Measurements from ENCODE around the gene CACNB2. TPM values are rescaled to one million over a fixed set of nuclear protein-coding genes. Genes with fewer than 3 reads are reported as not detected.

The CACNB2 gene
- 0.13 TPM in 1 of 2 replicates, not detected in the other for total RNA-seq

DNA sequence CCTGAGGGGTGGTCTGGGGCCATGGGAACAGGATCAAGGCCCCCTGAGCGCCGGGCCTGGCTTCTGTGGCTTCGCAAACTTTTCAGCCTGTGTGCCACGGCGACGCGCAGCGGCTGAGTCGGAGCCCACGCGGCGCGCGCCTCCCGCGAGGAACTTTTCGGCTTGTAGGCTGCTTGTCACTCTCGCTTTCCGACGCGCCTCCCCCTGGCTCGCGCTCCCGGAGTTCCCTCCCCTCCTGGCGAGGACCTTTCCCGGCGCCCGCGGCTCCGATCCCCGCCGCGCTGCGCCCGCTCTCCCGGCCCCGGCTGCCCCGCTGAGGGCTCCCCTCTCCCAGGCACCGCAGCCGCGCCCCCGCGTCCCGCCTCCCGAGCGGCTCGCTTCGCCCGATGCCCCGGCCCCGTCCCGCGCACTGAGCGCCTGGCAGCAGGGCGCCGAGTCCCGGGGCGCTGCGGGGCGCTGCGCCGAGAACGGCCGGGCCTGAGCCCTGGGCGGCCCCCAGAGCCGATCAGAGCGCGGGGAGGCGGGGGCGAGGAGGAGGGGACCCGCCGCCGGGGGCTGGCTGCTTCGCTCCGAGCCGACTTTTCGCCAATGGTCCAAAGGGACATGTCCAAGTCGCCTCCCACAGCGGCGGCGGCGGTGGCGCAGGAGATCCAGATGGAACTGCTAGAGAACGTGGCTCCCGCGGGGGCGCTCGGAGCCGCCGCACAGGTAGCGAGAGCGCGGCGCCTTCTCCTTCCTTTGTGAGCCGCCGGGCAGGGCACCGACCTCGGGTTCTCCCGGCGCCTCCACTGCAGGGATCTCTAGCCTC is at the start of gene CACNB2:
CACNB2 (plus strand) TSS at position 276 of the 808 bp plus-strand sequence.
- Mint-ChIP-seq H3K4me3 (no peak within 1 kb of the TSS), H3K36me3 (ENCODE audit: low read depth) (no peaks in the 10 kb centered on the region), H3K27ac (no peak within 1 kb of the TSS), H3K27me3 (ENCODE audit: insufficient read depth) (peaks cover 25% of the 10 kb centered on the region), H3K4me1 (ENCODE audit: low read depth) (no peaks in the 10 kb centered on the region), H3K9me3 (no peaks in the 10 kb centered on the region)
- intact Hi-C loops (cut with micrococcal nuclease), result no loop called here
- DNase-seq (ENCODE audit: low spot score), result no peak

DNA sequence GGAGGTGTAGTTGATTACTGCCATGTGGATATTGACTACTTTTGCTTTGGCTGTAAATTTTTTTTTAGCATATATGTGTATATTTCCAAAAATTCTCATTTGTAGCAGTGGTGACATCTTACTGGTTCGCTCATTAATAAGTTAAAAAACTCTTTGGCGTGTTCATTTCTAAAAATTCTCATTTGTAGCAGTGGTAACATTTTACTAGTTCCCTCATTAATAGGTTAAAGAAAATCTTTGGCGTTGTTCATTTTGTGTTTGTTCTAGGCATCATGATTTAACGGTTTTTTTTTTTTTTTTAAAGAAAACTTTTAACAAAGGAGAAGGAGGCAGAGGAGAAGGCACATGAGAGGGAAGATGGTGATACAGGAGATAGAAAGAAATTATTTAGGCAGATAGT is 45.9 kb upstream of the CACNB2 start:
- no peak overlapping the region for H3K27ac Mint-ChIP-seq
- no peaks in the 10 kb centered on the region for H3K36me3 Mint-ChIP-seq (ENCODE audit: low read depth)
- peaks cover 2% of the 10 kb centered on the region for H3K27me3 Mint-ChIP-seq (ENCODE audit: insufficient read depth)
- no peaks in the 10 kb centered on the region for H3K4me1 Mint-ChIP-seq (ENCODE audit: low read depth)
- no peak overlapping the region for H3K4me3 Mint-ChIP-seq
- H3K9me3 Mint-ChIP-seq, result peaks cover 2% of the 10 kb centered on the region
- DNase-seq (ENCODE audit: low spot score), result no peak
- intact Hi-C loops (cut with micrococcal nuclease), result no loop called here

DNA sequence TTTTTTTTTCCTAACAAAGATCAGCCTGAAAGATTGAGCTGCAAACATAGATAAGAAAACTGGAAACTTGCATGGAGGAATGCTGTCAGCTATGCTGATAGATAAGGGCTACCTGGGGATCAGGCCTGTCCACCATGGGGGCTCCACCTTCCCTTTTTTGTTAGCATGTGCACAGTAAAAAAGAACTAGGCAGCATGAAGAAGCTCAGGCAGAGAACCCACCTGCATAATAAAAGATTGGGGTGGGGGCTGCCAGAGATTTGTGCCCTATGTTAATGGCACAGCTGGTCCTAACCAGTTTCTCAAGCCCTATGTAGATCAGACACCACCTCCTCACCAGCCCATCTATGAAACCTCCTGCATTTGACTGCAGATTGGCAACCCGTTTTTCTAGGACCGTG is 45.4 kb upstream of the CACNB2 start:
- H3K36me3 Mint-ChIP-seq (ENCODE audit: low read depth), result no peaks in the 10 kb centered on the region
- intact Hi-C loops (cut with micrococcal nuclease), result no loop called here

DNA sequence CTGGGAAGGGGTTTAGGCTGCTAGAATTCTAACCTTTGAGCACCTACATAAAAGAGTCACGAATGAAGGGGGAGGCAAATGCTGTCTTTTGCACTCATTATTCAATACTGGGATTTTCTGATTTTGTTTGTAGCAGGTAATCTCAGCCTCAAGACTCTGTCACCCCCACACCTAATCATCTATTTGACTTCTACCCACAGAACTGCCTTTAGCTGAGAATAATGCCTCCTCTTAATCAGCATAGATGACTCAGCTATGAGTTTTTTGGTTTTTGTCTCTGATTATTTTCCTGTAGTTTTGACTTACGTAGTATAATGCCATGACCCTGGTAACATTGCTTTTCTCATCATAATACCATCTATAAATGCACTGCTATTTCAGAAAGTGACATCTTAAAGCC is 42.7 kb upstream of the CACNB2 start:
- no peak for DNase-seq (ENCODE audit: low spot score)
- Mint-ChIP-seq H3K4me3 (no peak overlapping the region), H3K27me3 (ENCODE audit: insufficient read depth) (peaks cover 2% of the 10 kb centered on the region), H3K27ac (no peak overlapping the region), H3K4me1 (ENCODE audit: low read depth) (no peaks in the 10 kb centered on the region), H3K9me3 (no peaks in the 10 kb centered on the region), H3K36me3 (ENCODE audit: low read depth) (no peaks in the 10 kb centered on the region)
- intact Hi-C loops (cut with micrococcal nuclease), result no loop called here

More for the DNA sequence above, 45.4 kb upstream of the CACNB2 start:
- no peak for DNase-seq (ENCODE audit: low spot score)
- Mint-ChIP-seq H3K4me3 (no peak overlapping the region), H3K27me3 (ENCODE audit: insufficient read depth) (peaks cover 2% of the 10 kb centered on the region), H3K9me3 (no peaks in the 10 kb centered on the region), H3K4me1 (ENCODE audit: low read depth) (no peaks in the 10 kb centered on the region), H3K27ac (no peak overlapping the region)

DNA sequence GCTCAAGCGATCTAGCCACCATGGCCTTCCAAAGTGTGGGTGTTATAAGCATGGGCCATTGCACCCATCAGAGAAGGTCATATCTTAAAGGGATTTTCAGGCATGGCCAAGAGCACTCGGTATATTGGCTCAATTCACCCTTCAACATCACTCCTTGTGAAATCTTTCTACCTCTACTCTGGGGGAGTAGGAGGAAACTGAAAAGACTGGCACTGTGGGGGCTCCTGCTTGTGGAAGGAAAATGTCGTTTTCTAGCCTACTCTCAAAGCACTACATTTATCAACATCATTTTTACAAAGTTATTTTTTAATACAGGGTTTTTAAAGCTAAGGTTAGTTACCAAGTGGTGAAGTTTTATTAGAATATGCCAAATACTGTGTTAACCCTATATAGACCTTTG is 42.0 kb upstream of the CACNB2 start:
- no peaks in the 10 kb centered on the region for H3K36me3 Mint-ChIP-seq (ENCODE audit: low read depth)
- H3K4me1 Mint-ChIP-seq (ENCODE audit: low read depth), result no peaks in the 10 kb centered on the region
- no peak overlapping the region for H3K27ac Mint-ChIP-seq
- H3K27me3 Mint-ChIP-seq (ENCODE audit: insufficient read depth), result peaks cover 2% of the 10 kb centered on the region
- no peak overlapping the region for H3K4me3 Mint-ChIP-seq
- intact Hi-C loops (cut with micrococcal nuclease), result no loop called here
- H3K9me3 Mint-ChIP-seq, result no peaks in the 10 kb centered on the region
- DNase-seq (ENCODE audit: low spot score), result no peak

DNA sequence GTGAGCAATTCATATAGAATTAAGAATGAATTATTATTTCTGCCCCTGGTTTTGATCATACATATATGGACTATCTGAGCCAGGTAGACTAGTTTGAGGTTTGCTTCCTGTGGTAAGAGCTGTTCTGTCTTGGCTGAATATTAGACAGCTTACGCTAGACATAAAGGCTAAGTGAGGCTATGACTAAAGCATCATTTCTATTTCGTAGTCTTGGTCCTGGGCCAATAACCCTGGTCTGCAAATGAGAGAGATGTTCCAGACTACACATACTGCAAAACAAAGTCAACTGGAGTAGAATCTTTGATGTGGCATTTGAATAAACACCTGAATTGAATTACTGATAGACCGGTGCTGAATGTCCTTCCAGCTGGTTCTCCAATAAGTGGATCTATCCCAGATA is 40.8 kb upstream of the CACNB2 start:
- H3K9me3 Mint-ChIP-seq, result no peaks in the 10 kb centered on the region
- no peaks in the 10 kb centered on the region for H3K36me3 Mint-ChIP-seq (ENCODE audit: low read depth)
- intact Hi-C loops (cut with micrococcal nuclease), result no loop called here

DNA sequence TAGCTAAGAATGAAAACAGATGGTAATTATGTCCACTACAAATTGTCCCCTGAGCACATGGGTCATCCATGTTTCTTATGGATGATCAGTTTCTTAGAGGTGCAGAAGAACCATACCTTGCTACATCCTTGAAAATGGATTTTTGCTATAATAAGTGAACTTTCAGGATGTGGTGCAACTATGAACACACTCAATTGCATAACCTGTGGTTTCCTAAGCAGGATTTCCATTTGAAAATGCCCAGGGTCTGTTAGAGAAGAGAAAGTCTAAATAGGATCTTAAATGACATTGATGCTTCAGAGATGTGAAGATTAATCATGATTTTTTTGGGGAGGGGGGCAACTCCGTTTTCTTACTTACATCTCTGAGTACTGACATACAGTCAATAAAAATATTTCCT is 39.6 kb upstream of the CACNB2 start:
- Mint-ChIP-seq H3K9me3 (no peaks in the 10 kb centered on the region), H3K27ac (no peak overlapping the region), H3K27me3 (ENCODE audit: insufficient read depth) (peaks cover 2% of the 10 kb centered on the region), H3K4me3 (no peak overlapping the region), H3K4me1 (ENCODE audit: low read depth) (no peaks in the 10 kb centered on the region), H3K36me3 (ENCODE audit: low read depth) (no peaks in the 10 kb centered on the region)
- no peak for DNase-seq (ENCODE audit: low spot score)
- intact Hi-C loops (cut with micrococcal nuclease), result loop anchor here (10.0 kb wide), 1 partner anchor 296 kb away; the partner anchor contains the start of gene MRC1

More for the DNA sequence above, 40.8 kb upstream of the CACNB2 start:
- no peak overlapping the region for H3K27ac Mint-ChIP-seq
- H3K27me3 Mint-ChIP-seq (ENCODE audit: insufficient read depth), result peaks cover 2% of the 10 kb centered on the region
- no peak overlapping the region for H3K4me3 Mint-ChIP-seq
- no peak for DNase-seq (ENCODE audit: low spot score)
- H3K4me1 Mint-ChIP-seq (ENCODE audit: low read depth), result no peaks in the 10 kb centered on the region

DNA sequence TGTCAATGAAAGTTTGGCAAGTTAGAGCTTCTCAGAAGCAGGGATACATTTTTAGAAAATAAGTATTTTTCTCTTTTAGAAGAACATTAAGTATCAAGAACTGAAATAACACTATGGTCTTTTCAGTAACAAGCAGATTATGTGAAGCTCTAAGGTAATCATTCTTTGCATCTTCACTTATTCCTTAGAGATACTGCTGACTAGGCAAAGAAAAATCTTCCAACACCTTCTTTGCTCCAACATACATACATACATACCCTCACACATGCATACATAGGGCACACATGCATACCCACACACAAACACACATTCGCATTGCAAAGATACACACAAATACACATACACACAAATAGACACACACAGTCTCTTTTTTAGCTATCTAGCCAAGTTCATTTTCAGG is 37.8 kb upstream of the CACNB2 start:
- intact Hi-C loops (cut with micrococcal nuclease), result loop anchor here (10.0 kb wide), 1 partner anchor 298 kb away; the partner anchor contains the start of gene MRC1
- H3K9me3 Mint-ChIP-seq, result no peaks in the 10 kb centered on the region
- no peak for DNase-seq (ENCODE audit: low spot score)
- no peaks in the 10 kb centered on the region for H3K36me3 Mint-ChIP-seq (ENCODE audit: low read depth)
- no peak overlapping the region for H3K4me3 Mint-ChIP-seq
- no peaks in the 10 kb centered on the region for H3K4me1 Mint-ChIP-seq (ENCODE audit: low read depth)
- H3K27ac Mint-ChIP-seq, result no peak overlapping the region
- H3K27me3 Mint-ChIP-seq (ENCODE audit: insufficient read depth), result no peaks in the 10 kb centered on the region

DNA sequence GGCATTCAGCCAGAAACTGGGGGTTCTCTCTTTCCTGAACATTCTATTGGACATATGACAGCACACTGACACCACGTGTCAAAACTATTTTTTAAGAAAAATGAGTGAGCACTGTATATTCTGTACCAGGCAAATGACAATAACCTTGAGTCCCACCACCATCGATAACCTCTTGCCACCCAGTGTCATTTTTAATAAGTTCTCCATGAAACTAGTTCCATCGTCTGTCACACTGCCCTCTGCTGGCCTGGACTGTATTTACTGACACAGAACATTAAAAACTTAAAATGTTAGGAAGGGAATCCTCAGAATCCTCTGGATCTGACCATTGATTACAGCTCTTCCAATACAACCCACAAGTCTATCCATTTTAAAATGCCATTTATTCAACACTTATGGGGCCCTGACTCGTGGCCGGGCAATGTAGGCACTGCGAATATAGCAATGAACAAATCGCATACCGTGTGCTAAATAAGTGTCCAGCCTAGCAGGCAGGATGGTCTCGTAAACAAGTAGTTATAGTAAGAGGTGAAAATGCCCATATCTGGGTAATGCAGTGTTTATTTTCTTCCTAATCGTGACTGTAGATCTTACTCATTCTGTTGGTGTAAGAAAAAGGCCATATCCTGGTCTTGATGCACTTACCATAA is 35.9 kb upstream of the CACNB2 start:
- DNase-seq (ENCODE audit: low spot score), result no peak
- no peaks in the 10 kb centered on the region for H3K27me3 Mint-ChIP-seq (ENCODE audit: insufficient read depth)
- H3K27ac Mint-ChIP-seq, result no peak overlapping the region
- H3K9me3 Mint-ChIP-seq, result no peaks in the 10 kb centered on the region
- no peaks in the 10 kb centered on the region for H3K4me1 Mint-ChIP-seq (ENCODE audit: low read depth)
- no peak overlapping the region for H3K4me3 Mint-ChIP-seq
- intact Hi-C loops (cut with micrococcal nuclease), result loop anchor here (1.0 to 10.0 kb wide), 2 partner anchors 300 to 497 kb away; partner anchors contain the start of gene MRC1
- no peaks in the 10 kb centered on the region for H3K36me3 Mint-ChIP-seq (ENCODE audit: low read depth)

DNA sequence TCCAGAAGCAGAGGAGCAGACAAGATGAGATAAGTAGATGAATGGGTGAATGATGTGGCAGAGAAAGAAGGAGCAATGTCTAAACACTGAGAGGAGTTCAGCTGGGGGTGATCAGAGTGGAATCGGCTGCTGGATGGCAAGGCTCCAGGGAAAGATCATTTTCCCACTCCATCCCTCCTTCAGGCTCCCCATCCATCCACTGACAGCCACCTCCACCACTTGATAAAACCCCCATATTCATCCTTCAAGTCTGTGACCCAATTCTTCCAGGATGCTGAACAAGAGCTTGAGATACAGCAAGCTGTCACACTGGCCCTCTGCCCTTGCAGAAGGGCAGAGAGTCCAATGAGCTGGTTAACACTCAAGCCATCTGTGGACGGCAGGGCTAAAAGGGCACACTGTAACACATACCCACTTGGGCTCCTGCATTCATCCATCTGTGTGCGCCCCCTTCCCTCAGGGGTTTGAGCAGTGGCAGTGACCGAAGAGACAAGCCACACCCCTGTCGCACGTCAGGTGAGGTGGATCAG is 30.8 kb upstream of the CACNB2 start:
- no peaks in the 10 kb centered on the region for H3K27me3 Mint-ChIP-seq (ENCODE audit: insufficient read depth)
- intact Hi-C loops (cut with micrococcal nuclease), result loop anchor here (10.0 kb wide), 1 partner anchor 305 kb away; the partner anchor contains the start of gene MRC1

DNA sequence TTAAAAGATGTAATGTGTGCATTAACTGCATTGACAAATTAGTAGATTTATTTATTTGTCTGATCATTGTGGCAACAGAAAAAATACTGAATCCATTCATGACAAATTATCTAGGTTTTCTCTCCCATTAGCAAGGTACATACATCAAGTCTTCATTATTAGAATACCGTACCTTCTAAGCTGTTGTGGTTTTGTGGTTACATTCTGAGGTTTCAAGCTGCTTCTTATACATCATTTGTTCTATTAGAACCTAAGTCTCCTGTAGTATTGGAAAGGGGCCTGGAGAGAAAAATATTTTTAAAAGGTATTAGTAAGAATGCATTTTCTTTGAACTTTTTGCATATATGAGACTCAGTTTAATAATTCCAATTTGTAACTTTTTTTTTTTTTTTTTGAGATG is 26.3 kb upstream of the CACNB2 start:
- intact Hi-C loops (cut with micrococcal nuclease), result no loop called here
- H3K27me3 Mint-ChIP-seq (ENCODE audit: insufficient read depth), result peaks cover 3% of the 10 kb centered on the region
- no peaks in the 10 kb centered on the region for H3K4me1 Mint-ChIP-seq (ENCODE audit: low read depth)
- no peaks in the 10 kb centered on the region for H3K36me3 Mint-ChIP-seq (ENCODE audit: low read depth)
- no peak overlapping the region for H3K27ac Mint-ChIP-seq
- no peak overlapping the region for H3K4me3 Mint-ChIP-seq
- DNase-seq (ENCODE audit: low spot score), result no peak
- no peaks in the 10 kb centered on the region for H3K9me3 Mint-ChIP-seq

More for the DNA sequence above, 30.8 kb upstream of the CACNB2 start:
- H3K4me1 Mint-ChIP-seq (ENCODE audit: low read depth), result no peaks in the 10 kb centered on the region
- no peak overlapping the region for H3K27ac Mint-ChIP-seq
- DNase-seq (ENCODE audit: low spot score), result no peak
- H3K4me3 Mint-ChIP-seq, result no peak overlapping the region
- H3K36me3 Mint-ChIP-seq (ENCODE audit: low read depth), result no peaks in the 10 kb centered on the region
- no peaks in the 10 kb centered on the region for H3K9me3 Mint-ChIP-seq

DNA sequence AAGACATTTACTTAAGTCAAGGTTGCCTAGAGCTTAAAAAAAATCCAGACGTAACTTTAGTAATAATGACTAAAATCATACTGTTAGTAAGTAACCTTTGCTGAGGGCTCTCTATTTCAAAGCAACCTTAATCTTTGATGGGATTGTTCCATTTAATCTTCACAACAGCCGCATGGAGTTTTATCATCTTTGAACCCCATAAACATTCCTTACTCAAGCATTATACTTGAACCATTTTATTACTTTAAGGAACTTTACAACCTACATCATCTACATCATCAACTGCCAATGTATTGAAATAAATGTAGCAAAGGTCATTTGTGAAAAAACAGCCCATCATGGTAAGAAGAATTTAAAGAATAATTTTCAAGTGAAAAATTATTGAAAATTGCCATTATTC is 22.9 kb upstream of the CACNB2 start:
- Mint-ChIP-seq H3K4me1 (ENCODE audit: low read depth) (no peaks in the 10 kb centered on the region), H3K27me3 (ENCODE audit: insufficient read depth) (peaks cover 3% of the 10 kb centered on the region), H3K27ac (no peak overlapping the region), H3K36me3 (ENCODE audit: low read depth) (no peaks in the 10 kb centered on the region), H3K4me3 (no peak overlapping the region), H3K9me3 (no peaks in the 10 kb centered on the region)
- intact Hi-C loops (cut with micrococcal nuclease), result no loop called here
- no peak for DNase-seq (ENCODE audit: low spot score)

DNA sequence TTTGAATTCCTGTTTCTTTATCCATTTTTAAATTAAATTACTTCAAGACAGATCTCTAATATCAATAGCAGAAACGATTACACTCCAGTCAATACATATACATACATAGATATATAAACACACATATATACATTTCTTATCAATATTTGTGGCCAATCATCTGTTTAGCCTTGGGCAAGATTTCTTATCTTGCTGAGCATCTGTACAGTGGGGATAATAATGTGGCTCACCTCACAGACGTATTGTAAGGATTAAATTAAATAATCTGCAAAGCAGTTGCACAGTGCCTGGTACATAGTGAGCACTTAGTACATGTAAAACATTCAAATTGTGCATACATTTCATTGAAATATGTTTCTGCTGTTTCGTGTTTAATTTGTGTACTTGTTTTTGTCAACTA is 17.5 kb upstream of the CACNB2 start:
- no peaks in the 10 kb centered on the region for H3K9me3 Mint-ChIP-seq
- intact Hi-C loops (cut with micrococcal nuclease), result no loop called here

More for the DNA sequence above, 17.5 kb upstream of the CACNB2 start:
- Mint-ChIP-seq H3K4me3 (no peak overlapping the region), H3K36me3 (ENCODE audit: low read depth) (no peaks in the 10 kb centered on the region), H3K27me3 (ENCODE audit: insufficient read depth) (peaks cover 3% of the 10 kb centered on the region), H3K27ac (no peak overlapping the region), H3K4me1 (ENCODE audit: low read depth) (no peaks in the 10 kb centered on the region)
- no peak for DNase-seq (ENCODE audit: low spot score)
